ENCODE data around the gene MBP.

GRCh38 chr18:77101410-77102258, 30.9 kb downstream of the MBP start:
- TF ChIP-seq ZNF565 (CRISPR knock-in tag; conservative IDR thresholded peaks at IDR 0.05; ENCODE audit: low read depth), result no peak
- no peak for TF ChIP-seq BACH2 (CRISPR knock-in tag; IDR thresholded peaks at IDR 0.05; ENCODE audit: borderline replicate concordance)
- TF ChIP-seq OSR1 (CRISPR knock-in tag; IDR thresholded peaks at IDR 0.05), result no peak
- TF ChIP-seq ZFP3 (CRISPR knock-in tag; IDR thresholded peaks at IDR 0.05), result peak; percentile 58; the same call in 1 of the 2 replicates
- no peak for TF ChIP-seq POU6F1 (CRISPR knock-in tag; IDR thresholded peaks at IDR 0.05; ENCODE audit: borderline replicate concordance, low read depth)
- TF ChIP-seq ZNF70 (CRISPR knock-in tag; IDR thresholded peaks at IDR 0.05), result no peak
- 0 out of 2 replicates have a peak, but pooled peaks have one; percentile 18 for TF ChIP-seq PATZ1 (CRISPR knock-in tag; IDR thresholded peaks at IDR 0.05; ENCODE audit: borderline replicate concordance)
- no peak for TF ChIP-seq RARB (CRISPR knock-in tag; IDR thresholded peaks at IDR 0.05)
- TF ChIP-seq ZC3H10 (CRISPR knock-in tag; IDR thresholded peaks at IDR 0.05), result no peak
- no peak for TF ChIP-seq CREB5 (CRISPR knock-in tag; IDR thresholded peaks at IDR 0.05; ENCODE audit: low read depth)
- no peak for TF ChIP-seq CSDC2 (CRISPR knock-in tag; IDR thresholded peaks at IDR 0.05)
- no peak for TF ChIP-seq ZFP30 (CRISPR knock-in tag; IDR thresholded peaks at IDR 0.05)
- no peak for TF ChIP-seq ARNTL (CRISPR knock-in tag; IDR thresholded peaks at IDR 0.05; ENCODE audit: borderline replicate concordance, low read depth)

All from SK-N-SH treated with all-trans-retinoic acid at 6 μM for 48 hours (cell line).